Measurements from ENCODE around the gene CD209.
A peak's percentile ranks its signal among the peaks of the same experiment; 100 is the strongest.

Gene CD209

GRCh38 chr19:7788933-7789323 is 41.6 kb upstream of the CD209 start:
- TF ChIP-seq, protein P1, sequence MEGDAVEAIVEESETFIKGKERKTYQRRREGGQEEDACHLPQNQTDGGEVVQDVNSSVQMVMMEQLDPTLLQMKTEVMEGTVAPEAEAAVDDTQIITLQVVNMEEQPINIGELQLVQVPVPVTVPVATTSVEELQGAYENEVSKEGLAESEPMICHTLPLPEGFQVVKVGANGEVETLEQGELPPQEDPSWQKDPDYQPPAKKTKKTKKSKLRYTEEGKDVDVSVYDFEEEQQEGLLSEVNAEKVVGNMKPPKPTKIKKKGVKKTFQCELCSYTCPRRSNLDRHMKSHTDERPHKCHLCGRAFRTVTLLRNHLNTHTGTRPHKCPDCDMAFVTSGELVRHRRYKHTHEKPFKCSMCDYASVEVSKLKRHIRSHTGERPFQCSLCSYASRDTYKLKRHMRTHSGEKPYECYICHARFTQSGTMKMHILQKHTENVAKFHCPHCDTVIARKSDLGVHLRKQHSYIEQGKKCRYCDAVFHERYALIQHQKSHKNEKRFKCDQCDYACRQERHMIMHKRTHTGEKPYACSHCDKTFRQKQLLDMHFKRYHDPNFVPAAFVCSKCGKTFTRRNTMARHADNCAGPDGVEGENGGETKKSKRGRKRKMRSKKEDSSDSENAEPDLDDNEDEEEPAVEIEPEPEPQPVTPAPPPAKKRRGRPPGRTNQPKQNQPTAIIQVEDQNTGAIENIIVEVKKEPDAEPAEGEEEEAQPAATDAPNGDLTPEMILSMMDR (IDR thresholded peaks at IDR 0.05; ENCODE audit: low read length, missing control alignments), result no peak
- no peak for DNase-seq (ENCODE audit: low read depth)
- no peak overlapping the region for H3K4me3 ChIP-seq (replicated peaks; ENCODE audit: low read depth, low read length)

- H3K4me3 ChIP-seq (replicated peaks; ENCODE audit: low read depth, low read length), result no peak overlapping the region
- no peak for DNase-seq (ENCODE audit: low read depth)
Measured at GRCh38 chr19:7788178-7788932, 41.0 kb upstream of the CD209 start.

DNA sequence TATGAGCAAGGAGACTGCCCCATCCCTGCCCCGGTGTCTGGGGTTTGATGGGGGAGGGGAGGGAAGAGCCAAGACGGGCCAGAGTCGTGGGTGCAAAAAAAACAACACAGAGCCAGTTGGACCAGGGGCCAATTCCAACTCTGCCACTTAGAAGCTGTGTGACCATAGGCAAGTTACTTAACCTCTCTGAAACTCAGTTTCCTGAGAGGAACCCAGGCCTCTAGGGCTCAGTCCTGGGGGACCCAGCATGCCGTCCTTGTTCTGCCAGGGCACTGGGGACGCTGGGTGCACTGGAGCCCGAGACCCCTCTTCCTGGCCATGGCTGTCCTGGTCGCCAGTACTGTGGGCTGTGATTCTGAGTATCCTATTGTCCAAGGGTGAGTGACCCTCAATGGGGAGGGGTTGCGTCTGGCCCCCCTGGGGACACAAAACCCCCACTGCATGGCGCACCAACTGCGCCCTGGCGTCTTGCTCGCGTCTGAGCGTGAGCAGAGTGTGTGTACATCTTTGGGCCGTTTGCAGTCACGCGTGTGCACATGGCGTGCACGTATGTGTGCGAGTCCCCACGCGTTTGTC is 40.4 kb upstream of the CD209 start:
- H3K4me3 ChIP-seq (replicated peaks; ENCODE audit: low read depth, low read length), result no peak overlapping the region
- no peak for DNase-seq (ENCODE audit: low read depth)
- TF ChIP-seq, protein P1 (IDR thresholded peaks at IDR 0.05; ENCODE audit: low read length, missing control alignments), result no peak

More at GRCh38 chr19:7788178-7788932, 41.0 kb upstream of the CD209 start:
- TF ChIP-seq, protein P1 (IDR thresholded peaks at IDR 0.05; ENCODE audit: low read length, missing control alignments), result no peak

- no peak overlapping the region for H3K4me3 ChIP-seq (replicated peaks; ENCODE audit: low read depth, low read length)
- no peak for DNase-seq (ENCODE audit: low read depth)
- TF ChIP-seq, protein P1 (IDR thresholded peaks at IDR 0.05; ENCODE audit: low read length, missing control alignments), result no peak
Measured at GRCh38 chr19:7787141-7787540, 39.8 kb upstream of the CD209 start.

DNA sequence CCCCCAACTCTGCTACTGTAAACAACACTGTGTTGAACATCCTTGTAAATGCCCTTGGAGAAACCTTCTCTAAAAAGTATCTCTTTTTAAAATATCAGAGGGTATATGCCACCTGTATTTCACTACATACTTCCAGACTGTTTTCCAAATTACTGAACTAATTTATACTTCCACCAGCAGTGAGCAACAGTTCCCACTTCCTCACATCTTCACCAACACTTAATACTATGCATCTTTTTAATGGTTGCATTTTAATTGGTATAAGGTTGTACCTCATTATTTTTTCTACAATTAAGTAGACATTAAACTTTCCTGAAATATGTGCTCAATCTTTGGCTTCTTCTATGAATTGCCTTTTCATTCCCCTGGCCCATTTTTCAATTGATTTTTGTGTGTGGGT is 37.5 kb upstream of the CD209 start:
- TF ChIP-seq, protein P1 (IDR thresholded peaks at IDR 0.05; ENCODE audit: low read length, missing control alignments), result no peak
- DNase-seq (ENCODE audit: low read depth), result no peak
- no peak overlapping the region for H3K4me3 ChIP-seq (replicated peaks; ENCODE audit: low read depth, low read length)

GRCh38 chr19:7783991-7784423 is 36.7 kb upstream of the CD209 start:
- TF ChIP-seq, protein P1 (IDR thresholded peaks at IDR 0.05; ENCODE audit: low read length, missing control alignments), result no peak
- H3K4me3 ChIP-seq (replicated peaks; ENCODE audit: low read depth, low read length), result no peak overlapping the region
- DNase-seq (ENCODE audit: low read depth), result peak; percentile 55

All from fibroblast of pulmonary artery (primary cell).